Stomach (tissue), 9 donors: Measurements from ENCODE around the gene HHIPL1. TPM values are rescaled to one million over a fixed set of nuclear protein-coding genes. Genes with fewer than 3 reads are reported as not detected.
"Not testable (repeated sequence)": the region's sequence is repeated elsewhere in the genome, so short reads cannot be mapped to it uniquely, and the experiment has no call there.

Experiments used
- DNase-seq, 2 donors: peaks; one replicate each; pipeline versions ENCODE4 v3.0.0 to v3.0.0-alpha.2; 2013 to 2019
- H3K27ac ChIP-seq, 5 donors: fragments of 200-600 bp in 4 of 5; sonication (generic) in 4 of 5; one replicate each; pipeline ENCODE4 v1.5.1; 2013 to 2019; ENCODE audit warnings: mild to moderate bottlenecking in 1 of 5, moderate library complexity in 1 of 5
- H3K27me3 ChIP-seq, 3 donors: fragments of 200-600 bp; sonication (generic); one replicate each; pipeline ENCODE4 v1.5.1; 2017 to 2019; ENCODE audit warnings: mixed run types in 1 of 3
- H3K36me3 ChIP-seq, 4 donors: fragments of 200-600 bp; sonication (generic); 1 replicate in 3 of 4; 2 replicates in 1 of 4; pipeline ENCODE4 v1.5.1; 2016 to 2019
- H3K4me1 ChIP-seq, 4 donors: fragments of 200-600 bp; sonication (generic); one replicate each; pipeline ENCODE4 v1.5.1; 2016 to 2019
- H3K4me3 ChIP-seq, 4 donors: fragments of 200-600 bp; sonication (generic) in 3 of 4; one replicate each; pipeline ENCODE4 v1.5.1; 2016 to 2019; ENCODE audit warnings: mild to moderate bottlenecking in 1 of 4
- H3K9me3 ChIP-seq, 4 donors: fragments of 200-600 bp; sonication (generic); one replicate each; pipeline ENCODE4 v1.5.1; 2016 to 2019
- CTCF ChIP-seq, 7 experiments: fragments of 450-650 bp in 4 of 7; fragments of 200-600 bp in 3 of 7; sonication (generic) in 3 of 7; IDR thresholded peaks; one replicate each; pipeline ENCODE4 v1.5.1; 2016 to 2019; ENCODE audit warnings: antibody characterized with exemption in 7 of 7, control low read depth in 2 of 7, mild to moderate bottlenecking in 1 of 7
- EP300 ChIP-seq: sonication (generic); formaldehyde crosslinking; IDR thresholded peaks from one replicate; pipeline ENCODE4 v1.6.1; 2017; ENCODE audit warnings: antibody characterized with exemption
- POLR2A ChIP-seq, 4 donors: fragments of 450-650 bp; IDR thresholded peaks; one replicate each; pipeline ENCODE4 v1.6.1; 2016; ENCODE audit warnings: antibody characterized with exemption in 4 of 4, control low read depth in 2 of 4, mild to moderate bottlenecking in 1 of 4, moderate library complexity in 1 of 4
- POLR2AphosphoS5 ChIP-seq, 3 donors: sonication (generic); formaldehyde crosslinking; IDR thresholded peaks; one replicate each; pipeline ENCODE4 v1.6.1; 2016; ENCODE audit warnings: antibody characterized with exemption in 3 of 3
- WGBS, 5 donors: extraction: QIAGEN DNeasy Blood & Tissue Kit in 3 of 5; methylation state at CpG; one replicate each; pipeline versions ENCODE4 v1.1.5 to v1.1.7; 2013 to 2018; 5-methylcytosine and 5-hydroxymethylcytosine counted together
- intact Hi-C: fragments of 100-400 bp; cut with DNase I; formaldehyde crosslinking; loops from one replicate; pipeline ENCODE4 v1.15.1; 2023; ENCODE audit warnings: low total_unique reads
- polyA plus RNA-seq, 3 donors: library from polyadenylated mRNA; stranded (reverse); fragments of 200-250 nt; gene quantifications; one replicate each; pipeline ENCODE4 v1.2.3, GENCODE V29; 2013
- total RNA-seq, 5 donors: library from RNA; depleted of rRNA; stranded (reverse); fragments of >200 nt; gene quantifications; one replicate each; pipeline versions ENCODE4 v1.1.0 to v1.2.3, GENCODE V29; 2014 to 2016
- donor health status: healthy with polysubstance abuse.
- donor health status: Bipolar disorder and iron deficiency.
- donor health status: healthy.

Gene HHIPL1
- total and polyA plus RNA-seq, 8 donors, result 0.15 to 2.0 (median 0.68) TPM; not detected in 1

GRCh38 chr14:99658218-99658845 is 13.4 kb downstream of the HHIPL1 start:
- Histone ChIP-seq H3K4me1 (peaks cover 0 to 20% (median 9%) of the 10 kb centered on the region in 4 donors), H3K36me3 (peaks cover 0 to 6% (median 0%) of the 10 kb centered on the region in 4 donors), H3K27me3 (peaks cover 0 to 59% (median 24%) of the 10 kb centered on the region in 3 donors), H3K9me3 (no peaks in the 10 kb centered on the region), H3K4me3 (no peak overlapping the region), H3K27ac (no peak overlapping the region)
- TF ChIP-seq POLR2A (IDR thresholded peaks at IDR 0.05), result no peak
- TF ChIP-seq CTCF (IDR thresholded peaks at IDR 0.05), result no peak
- TF ChIP-seq EP300, result no peak
- no peak for TF ChIP-seq POLR2AphosphoS5 (IDR thresholded peaks at IDR 0.05)
- no peak for DNase-seq
- 57 to 71% (median 65%) methylated on average over 15 of the region's 15 CpGs for WGBS, 5 donors
- intact Hi-C loops, result no loop called here

- DNase-seq, result peak in 1 of 2 donors; percentile 47
- intact Hi-C loops, result no loop called here
Measured at GRCh38 chr14:99659333-99659741, 14.4 kb downstream of the HHIPL1 start.

GRCh38 chr14:99660006-99660566 is 15.2 kb downstream of the HHIPL1 start:
- 28 to 39% (median 30%) methylated on average over 29 to 37 of the region's 37 CpGs for WGBS, 5 donors
- peaks cover 0 to 59% (median 24%) of the 10 kb centered on the region in 3 donors for H3K27me3 ChIP-seq
- DNase-seq, result peak in 1 of 2 donors; percentile 56
- H3K4me1 ChIP-seq, result peaks cover 0 to 14% (median 8%) of the 10 kb centered on the region in 4 donors
- H3K4me3 ChIP-seq, result no peak overlapping the region
- H3K27ac ChIP-seq, result no peak overlapping the region
- H3K36me3 ChIP-seq, result peaks cover 0 to 11% (median 0%) of the 10 kb centered on the region in 4 donors
- H3K9me3 ChIP-seq, result no peaks in the 10 kb centered on the region
- TF ChIP-seq POLR2AphosphoS5 (IDR thresholded peaks at IDR 0.05) (no peak), EP300 (no peak), POLR2A (IDR thresholded peaks at IDR 0.05) (no peak), CTCF (IDR thresholded peaks at IDR 0.05) (no peak)
- intact Hi-C loops, result no loop called here

More at GRCh38 chr14:99659333-99659741, 14.4 kb downstream of the HHIPL1 start:
- Histone ChIP-seq H3K27me3 (peaks cover 0 to 59% (median 24%) of the 10 kb centered on the region in 3 donors), H3K4me1 (peaks cover 0 to 15% (median 9%) of the 10 kb centered on the region in 4 donors), H3K4me3 (peak overlapping the region in 2 of 4 donors; percentile 7 to 17), H3K27ac (no peak overlapping the region), H3K36me3 (peaks cover 0 to 11% (median 0%) of the 10 kb centered on the region in 4 donors), H3K9me3 (no peaks in the 10 kb centered on the region)
- TF ChIP-seq POLR2AphosphoS5 (IDR thresholded peaks at IDR 0.05), result no peak
- no peak for TF ChIP-seq CTCF (IDR thresholded peaks at IDR 0.05)
- TF ChIP-seq EP300, result no peak
- TF ChIP-seq POLR2A (IDR thresholded peaks at IDR 0.05), result no peak
- WGBS, 5 donors, result 11 to 41% (median 15%) methylated on average over 9 to 58 of the region's 58 CpGs

- intact Hi-C loops, result no loop called here
- Histone ChIP-seq H3K36me3 (peaks cover 0 to 11% (median 0%) of the 10 kb centered on the region in 4 donors), H3K9me3 (no peaks in the 10 kb centered on the region), H3K4me1 (peaks cover 0 to 14% (median 8%) of the 10 kb centered on the region in 4 donors), H3K27ac (no peak overlapping the region), H3K4me3 (no peak overlapping the region), H3K27me3 (peaks cover 0 to 59% (median 24%) of the 10 kb centered on the region in 3 donors)
- DNase-seq, result no peak
- 67 to 74% (median 71%) methylated on average over 4 of the region's 4 CpGs for WGBS, 5 donors
- TF ChIP-seq CTCF (IDR thresholded peaks at IDR 0.05), result no peak
- TF ChIP-seq POLR2A (IDR thresholded peaks at IDR 0.05), result no peak
- no peak for TF ChIP-seq EP300
- TF ChIP-seq POLR2AphosphoS5 (IDR thresholded peaks at IDR 0.05), result no peak
Measured at GRCh38 chr14:99660794-99661193, 15.9 kb downstream of the HHIPL1 start.

- peaks cover 0 to 11% (median 0%) of the 10 kb centered on the region in 4 donors for H3K36me3 ChIP-seq
- H3K9me3 ChIP-seq, DNase-seq, H3K4me3 ChIP-seq, intact Hi-C loops, H3K27ac ChIP-seq: not testable (repeated sequence)
- peaks cover 0 to 59% (median 24%) of the 10 kb centered on the region in 3 donors for H3K27me3 ChIP-seq
- peaks cover 0 to 14% (median 8%) of the 10 kb centered on the region in 4 donors for H3K4me1 ChIP-seq
Measured at GRCh38 chr14:99661206-99661605, 16.3 kb downstream of the HHIPL1 start.
